HCT116 (cell line): ENCODE measurements around the gene IL6R.

Experiments used
- CEBPB ChIP-seq: IDR thresholded peaks from 2 replicates; pipeline ENCODE4 v1.6.1; 2012; ENCODE audit warnings: low read depth
- CTCF ChIP-seq, 3 experiments: fragments of 200-600 bp in 1 of 3; sonication (generic) in 1 of 3; IDR thresholded peaks in 2 of 3; conservative IDR thresholded peaks in 1 of 3; 2 replicates each; pipeline ENCODE4 v1.5.1; 2012 to 2017; ENCODE audit warnings: low read depth in 2 of 3, low read length in 2 of 3, antibody characterized with exemption in 1 of 3, borderline replicate concordance in 1 of 3, control low read depth in 1 of 3, mild to moderate bottlenecking in 1 of 3, mixed read lengths in 1 of 3, mixed run types in 1 of 3, moderate library complexity in 1 of 3; ENCODE audit not compliant: insufficient read depth in 1 of 3
- MAX ChIP-seq: IDR thresholded peaks from 2 replicates; pipeline ENCODE4 v1.6.1; 2012
- REST ChIP-seq: IDR thresholded peaks from 2 replicates; pipeline ENCODE4 v1.6.1; 2012; ENCODE audit warnings: low read depth
- TCF7L2 ChIP-seq: IDR thresholded peaks from 2 replicates; pipeline ENCODE4 v1.7.0; 2011; ENCODE audit warnings: borderline replicate concordance, inconsistent platforms; ENCODE audit not compliant: insufficient read depth, insufficient read length; ENCODE audit errors: extremely low read depth
- ZNF274 ChIP-seq: fragments of 200-500 bp; sonication (Bioruptor generic); IDR thresholded peaks from 2 replicates; pipeline ENCODE4 v1.6.1; 2014; ENCODE audit warnings: mild to moderate bottlenecking, low read depth, low read length, inconsistent platforms

GRCh38 chr1:154460695-154461260, 55.6 kb downstream of the IL6R start:
- TF ChIP-seq CTCF (IDR thresholded peaks at IDR 0.05 in 2 of 3, conservative IDR thresholded peaks at IDR 0.05 in 1 of 3; ENCODE audit: borderline replicate concordance in 1 of 3, insufficient read depth in 1 of 3, low read depth in 2 of 3, low read length in 2 of 3) (no peak), MAX (no peak), ZNF274 (no peak), TCF7L2 (no peak), REST (no peak), CEBPB (no peak)
